HG03175 (cell line): ENCODE data around the gene HNRNPH1.

Experiments used
- ATAC-seq: cut with Tn5 transposase; IDR thresholded peaks from one replicate; pipeline ENCODE4 v1.9.1; 2021; ENCODE audit warnings: mild to moderate bottlenecking, moderate library complexity; ENCODE audit not compliant: unreplicated experiment

Gene HNRNPH1

GRCh38 chr5:179606071-179606909 is 17.2 kb downstream of the HNRNPH1 start:
- ATAC-seq, result no peak

- ATAC-seq, result no peak
Observed at GRCh38 chr5:179605026-179605833, 18.2 kb downstream of the HNRNPH1 start.

- no peak for ATAC-seq
Observed at GRCh38 chr5:179603308-179603707, 20.2 kb downstream of the HNRNPH1 start.

GRCh38 chr5:179601871-179602625 is 21.4 kb downstream of the HNRNPH1 start:
- no peak for ATAC-seq

- ATAC-seq, result no peak
Observed at GRCh38 chr5:179599973-179600372, 23.5 kb downstream of the HNRNPH1 start.

GRCh38 chr5:179599566-179599965 is 23.9 kb downstream of the HNRNPH1 start:
- ATAC-seq, result no peak

- no peak for ATAC-seq
Observed at GRCh38 chr5:179599100-179599499, 24.4 kb downstream of the HNRNPH1 start.

GRCh38 chr5:179596421-179596820 is 27.1 kb downstream of the HNRNPH1 start:
- ATAC-seq, result no peak

GRCh38 chr5:179595916-179596315 is 27.6 kb downstream of the HNRNPH1 start:
- no peak for ATAC-seq

- no peak for ATAC-seq
Observed at GRCh38 chr5:179588166-179588565, 35.3 kb downstream of the HNRNPH1 start.

GRCh38 chr5:179585941-179586401 is 37.5 kb downstream of the HNRNPH1 start:
- ATAC-seq, result no peak

- no peak for ATAC-seq
Observed at GRCh38 chr5:179577286-179577960, 46.0 kb downstream of the HNRNPH1 start.

- ATAC-seq, result no peak
Observed at GRCh38 chr5:179572386-179572785, 51.1 kb downstream of the HNRNPH1 start.

- no peak for ATAC-seq
Observed at GRCh38 chr5:179568721-179569120, 54.8 kb downstream of the HNRNPH1 start.

GRCh38 chr5:179564526-179564925 is 58.9 kb downstream of the HNRNPH1 start:
- ATAC-seq, result no peak
